ENCODE data around the gene RFX8. TPM values are rescaled to one million over a fixed set of nuclear protein-coding genes. Genes with fewer than 3 reads are reported as not detected.

RFX8 gene
- total and polyA plus RNA-seq, 5 experiments from 2014 or later: not detected

DNA sequence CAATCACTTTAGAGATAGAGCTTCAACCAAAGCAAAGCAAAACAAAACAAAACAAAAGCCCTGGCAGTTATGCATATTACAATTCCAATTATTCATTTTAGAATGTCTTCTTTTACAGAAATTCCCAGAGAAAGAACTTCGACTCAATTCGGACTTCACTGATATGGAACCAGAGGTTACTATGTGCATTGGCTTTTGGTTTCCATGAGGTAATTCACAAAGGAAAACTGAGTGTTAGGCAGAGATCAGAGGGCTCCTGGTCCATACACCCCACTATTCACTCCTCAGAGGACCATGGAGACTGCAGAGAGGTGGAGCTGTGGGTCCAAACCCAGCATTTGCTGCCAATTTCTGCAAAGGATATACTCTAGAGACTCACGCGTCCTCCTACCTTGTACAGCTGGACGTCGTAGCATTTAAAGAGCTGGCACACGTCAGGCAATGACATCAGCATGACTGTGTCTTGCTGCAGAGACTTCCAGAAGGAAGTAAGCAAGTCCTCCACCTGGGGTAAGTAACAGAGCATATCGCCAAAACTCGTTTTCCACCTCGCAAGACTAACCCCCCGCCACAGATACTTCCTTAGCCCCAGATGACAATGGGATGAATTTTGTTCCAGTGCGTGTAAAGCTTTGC is 56.3 kb downstream of the RFX8 start:
- H3K27ac Mint-ChIP-seq: no peak overlapping the region
- no peak for DNase-seq
- peaks cover 0 to 6% (median 0%) of the 10 kb centered on the region in 9 donors for H3K9me3 Mint-ChIP-seq
- no peak overlapping the region for H3K4me3 Mint-ChIP-seq
- H3K27me3 Mint-ChIP-seq: peaks cover 0 to 4% (median 0%) of the 10 kb centered on the region in 5 donors
- no peaks in the 10 kb centered on the region for H3K36me3 Mint-ChIP-seq
- ATAC-seq: no peak
- POLR2A ChIA-PET: interaction anchor here (0.9 to 1.4 kb wide), 7 partner anchors 279 to 455 kb away, joined by 3 to 6 read pairs (median 3); partner anchors contain the start of gene MAP4K4
- peaks cover 0 to 1% (median 0%) of the 10 kb centered on the region in 4 donors for H3K4me1 Mint-ChIP-seq

GRCh38 chr2:101416609-101417008 is 58.3 kb downstream of the RFX8 start:
- H3K27ac Mint-ChIP-seq: peak overlapping the region in 1 of 10 donors; percentile 57
- POLR2A ChIA-PET: no interaction called here

DNA sequence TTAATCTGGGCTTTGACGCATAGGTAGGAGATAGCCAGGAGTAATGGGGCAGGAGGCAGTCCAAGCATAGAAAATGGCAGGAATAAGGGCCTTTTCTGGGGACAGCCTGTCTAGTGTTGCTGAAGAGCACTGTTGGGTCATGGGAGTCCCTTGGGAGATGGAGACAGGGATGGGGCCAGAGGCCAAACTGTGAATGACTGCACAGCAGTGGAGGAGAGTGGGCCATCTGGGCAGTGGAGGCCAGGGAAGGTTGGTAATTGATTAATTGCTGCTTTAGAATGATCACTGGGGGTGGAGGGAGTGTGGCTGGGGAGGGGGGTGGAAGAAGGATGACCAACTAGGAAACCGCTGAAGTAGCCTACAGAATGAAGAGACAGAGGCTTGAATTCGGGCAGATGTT is 59.0 kb downstream of the RFX8 start:
- ATAC-seq: no peak
- Mint-ChIP-seq H3K27me3 (peaks cover 0 to 4% (median 0%) of the 10 kb centered on the region in 5 donors), H3K4me1 (peaks cover 0 to 1% (median 0%) of the 10 kb centered on the region in 4 donors), H3K36me3 (no peaks in the 10 kb centered on the region), H3K9me3 (peaks cover 0 to 4% (median 0%) of the 10 kb centered on the region in 9 donors), H3K4me3 (no peak overlapping the region), H3K27ac (peak overlapping the region in 2 of 10 donors; percentile 29 to 31)
- DNase-seq: no peak
- POLR2A ChIA-PET: no interaction called here

More at GRCh38 chr2:101416609-101417008, 58.3 kb downstream of the RFX8 start:
- no peak for DNase-seq
- Mint-ChIP-seq H3K9me3 (peaks cover 0 to 4% (median 0%) of the 10 kb centered on the region in 9 donors), H3K4me1 (peaks cover 0 to 1% (median 0%) of the 10 kb centered on the region in 4 donors), H3K36me3 (no peaks in the 10 kb centered on the region), H3K4me3 (no peak overlapping the region), H3K27me3 (peaks cover 0 to 4% (median 0%) of the 10 kb centered on the region in 5 donors)
- no peak for ATAC-seq

GRCh38 chr2:101415220-101415619 is 59.7 kb downstream of the RFX8 start:
- no peak overlapping the region for H3K27ac Mint-ChIP-seq
- H3K4me1 Mint-ChIP-seq: peaks cover 0 to 1% (median 0%) of the 10 kb centered on the region in 4 donors
- ATAC-seq: no peak
- H3K36me3 Mint-ChIP-seq: no peaks in the 10 kb centered on the region
- H3K4me3 Mint-ChIP-seq: peak overlapping the region in 1 of 10 donors; percentile 4
- H3K27me3 Mint-ChIP-seq: peaks cover 0 to 4% (median 0%) of the 10 kb centered on the region in 5 donors
- peaks cover 0 to 4% (median 0%) of the 10 kb centered on the region in 9 donors for H3K9me3 Mint-ChIP-seq
- POLR2A ChIA-PET: no interaction called here
- DNase-seq: no peak

DNA sequence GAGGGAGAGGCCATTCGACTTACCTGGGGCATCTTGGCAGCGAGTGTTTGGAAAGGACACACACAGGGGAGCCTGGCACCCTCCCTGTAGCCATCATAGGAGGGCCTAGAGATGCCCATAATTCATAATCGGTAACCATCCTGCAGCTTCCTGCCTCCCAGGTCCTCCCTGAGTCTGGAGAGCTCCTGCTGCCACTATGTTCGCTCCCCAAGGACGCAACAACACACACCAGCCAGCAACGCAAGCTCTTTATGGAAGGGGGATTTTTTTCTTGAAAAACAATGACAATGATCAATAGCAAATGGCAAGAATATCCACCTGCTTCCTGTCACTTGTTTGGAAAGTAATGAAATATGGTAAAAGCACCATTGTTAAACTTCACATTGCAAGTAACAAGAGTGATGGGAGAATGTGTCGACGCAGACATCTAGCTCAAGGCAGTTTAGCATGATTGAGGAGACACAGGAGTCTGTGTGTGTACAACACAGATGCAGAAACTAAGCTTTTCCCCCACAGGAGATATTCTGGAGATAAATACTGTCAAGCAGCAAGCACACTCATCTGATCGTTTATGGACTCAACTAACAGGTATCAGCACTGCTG is 62.7 kb downstream of the RFX8 start:
- H3K9me3 Mint-ChIP-seq: peaks cover 0 to 4% (median 0%) of the 10 kb centered on the region in 9 donors
- no peak for ATAC-seq

DNA sequence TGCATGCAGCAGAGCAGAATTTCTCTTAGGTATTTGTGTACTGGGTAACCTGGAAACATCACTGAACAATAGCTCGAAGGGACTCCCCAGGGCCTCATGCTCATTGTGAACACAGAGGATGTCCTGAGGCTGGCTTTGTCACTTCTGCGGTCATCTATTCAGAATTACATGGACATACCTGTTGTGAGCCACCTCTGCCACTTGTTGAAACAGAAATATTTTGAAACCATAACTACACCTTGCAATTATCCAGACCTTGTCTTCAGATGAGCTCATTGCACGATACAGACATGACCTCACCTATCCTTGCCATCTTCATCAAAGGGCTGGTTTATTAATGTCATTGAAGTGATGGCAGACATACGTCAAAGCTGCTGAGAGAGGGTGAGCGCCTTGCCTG is 64.2 kb downstream of the RFX8 start:
- Mint-ChIP-seq H3K4me3 (no peak overlapping the region), H3K27ac (no peak overlapping the region), H3K4me1 (peaks cover 0 to 3% (median 0%) of the 10 kb centered on the region in 4 donors), H3K36me3 (no peaks in the 10 kb centered on the region), H3K9me3 (peaks cover 0 to 4% (median 0%) of the 10 kb centered on the region in 9 donors), H3K27me3 (peaks cover 0 to 2% (median 2%) of the 10 kb centered on the region in 5 donors)
- DNase-seq (no peak), ATAC-seq (no peak)
- POLR2A ChIA-PET: no interaction called here

More for the DNA sequence above, 62.7 kb downstream of the RFX8 start:
- Mint-ChIP-seq H3K27me3 (peaks cover 0 to 4% (median 2%) of the 10 kb centered on the region in 5 donors), H3K4me1 (no peaks in the 10 kb centered on the region), H3K27ac (no peak overlapping the region), H3K4me3 (no peak overlapping the region), H3K36me3 (no peaks in the 10 kb centered on the region)
- DNase-seq: no peak
- POLR2A ChIA-PET: no interaction called here

DNA sequence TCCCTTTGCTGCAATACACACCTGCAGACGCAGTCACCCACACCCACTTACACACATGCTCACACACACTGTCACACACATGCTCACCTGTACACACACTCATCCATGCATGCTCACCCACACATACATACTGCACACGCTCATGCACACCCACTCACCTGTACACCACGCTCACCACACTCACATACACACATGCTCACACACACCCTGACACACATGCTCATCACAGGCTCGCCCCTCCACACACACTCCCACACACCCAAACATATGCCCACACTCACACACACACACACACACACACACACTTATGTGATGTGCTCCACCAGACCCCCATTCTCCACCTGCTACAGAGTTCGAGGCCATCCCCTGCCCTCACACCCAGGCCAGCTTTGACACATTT is 64.8 kb downstream of the RFX8 start:
- no peaks in the 10 kb centered on the region for H3K36me3 Mint-ChIP-seq
- POLR2A ChIA-PET: no interaction called here
- H3K4me3 Mint-ChIP-seq: no peak overlapping the region
- peaks cover 0 to 10% (median 0%) of the 10 kb centered on the region in 4 donors for H3K4me1 Mint-ChIP-seq
- ATAC-seq: no peak
- H3K27ac Mint-ChIP-seq: no peak overlapping the region
- H3K9me3 Mint-ChIP-seq: peaks cover 0 to 2% (median 0%) of the 10 kb centered on the region in 9 donors
- no peak for DNase-seq
- H3K27me3 Mint-ChIP-seq: peaks cover 0 to 2% (median 0%) of the 10 kb centered on the region in 5 donors

- H3K4me3 Mint-ChIP-seq: no peak overlapping the region
- no peaks in the 10 kb centered on the region for H3K36me3 Mint-ChIP-seq
- ATAC-seq: no peak
- H3K27me3 Mint-ChIP-seq: peaks cover 0 to 2% (median 0%) of the 10 kb centered on the region in 5 donors
- no peak overlapping the region for H3K27ac Mint-ChIP-seq
- no peaks in the 10 kb centered on the region for H3K9me3 Mint-ChIP-seq
- no peak for DNase-seq
- POLR2A ChIA-PET: no interaction called here
- H3K4me1 Mint-ChIP-seq: peaks cover 0 to 12% (median 0%) of the 10 kb centered on the region in 4 donors
These were observed 65.2 kb downstream of the RFX8 start for GRCh38 chr2:101409699-101410098.

- no peak overlapping the region for H3K27ac Mint-ChIP-seq
These were observed 66.0 kb downstream of the RFX8 start for GRCh38 chr2:101408925-101409324.

DNA sequence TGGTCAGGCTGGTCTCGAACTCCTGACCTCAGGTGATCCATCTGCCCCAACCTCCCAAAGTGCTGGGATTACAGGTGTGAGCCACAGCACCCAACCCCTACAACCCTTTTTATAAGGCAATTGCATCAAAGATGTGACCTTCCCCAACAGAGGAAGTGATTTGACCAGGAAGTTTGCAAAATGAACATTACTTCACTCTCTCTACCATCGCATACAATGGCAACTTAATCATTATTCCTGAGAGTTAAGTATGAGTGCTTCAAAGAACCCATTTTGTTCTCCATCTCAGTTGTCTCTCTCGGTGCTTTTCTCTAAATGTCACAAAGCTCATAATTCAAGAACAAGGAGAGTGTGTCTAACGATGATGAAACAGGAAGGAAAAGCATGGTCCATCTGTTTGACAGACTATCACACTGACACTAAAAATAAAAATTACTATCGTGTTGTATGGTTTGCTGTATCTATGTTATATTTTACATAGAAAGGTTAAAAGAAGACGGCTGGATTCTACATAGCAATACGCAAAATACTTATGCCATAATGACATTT is 69.5 kb downstream of the RFX8 start:
- Mint-ChIP-seq H3K27me3 (peaks cover 2 to 30% (median 8%) of the 10 kb centered on the region in 5 donors), H3K27ac (no peak overlapping the region), H3K4me1 (peaks cover 0 to 41% (median 0%) of the 10 kb centered on the region in 4 donors), H3K36me3 (no peaks in the 10 kb centered on the region), H3K9me3 (no peaks in the 10 kb centered on the region), H3K4me3 (peak overlapping the region in 1 of 10 donors; percentile 11)
- ATAC-seq (no peak), DNase-seq (no peak)
- POLR2A ChIA-PET: interaction anchor here (0.7 kb wide), 1 partner anchor 9 kb away, joined by 3 read pairs; no protein-coding TSS in a partner anchor

More at GRCh38 chr2:101408925-101409324, 66.0 kb downstream of the RFX8 start:
- no peak for DNase-seq
- ATAC-seq: no peak
- Mint-ChIP-seq H3K36me3 (no peaks in the 10 kb centered on the region), H3K4me3 (no peak overlapping the region), H3K27me3 (peaks cover 0 to 2% (median 0%) of the 10 kb centered on the region in 5 donors), H3K9me3 (no peaks in the 10 kb centered on the region), H3K4me1 (peaks cover 0 to 14% (median 0%) of the 10 kb centered on the region in 4 donors)
- POLR2A ChIA-PET: no interaction called here

DNA sequence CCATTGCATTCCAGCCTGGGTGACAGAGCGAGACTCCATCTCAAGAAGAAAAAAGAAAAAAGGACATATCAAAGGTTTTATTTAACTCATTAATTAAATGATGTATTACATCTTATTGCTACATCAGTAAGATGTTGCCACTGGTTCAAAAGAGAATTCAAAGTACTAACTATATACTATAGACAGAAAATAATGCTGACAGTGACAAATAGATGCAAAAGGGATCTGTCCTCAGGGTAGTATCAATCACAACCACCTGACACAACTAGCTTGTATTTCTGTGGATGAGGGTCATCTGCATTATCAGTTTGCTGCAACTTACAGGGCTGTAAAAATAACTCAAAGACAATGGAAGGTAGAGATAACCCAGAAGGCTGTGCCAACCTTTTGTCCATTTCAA is 71.2 kb downstream of the RFX8 start:
- H3K4me1 Mint-ChIP-seq: peaks cover 0 to 50% (median 0%) of the 10 kb centered on the region in 4 donors
- H3K27ac Mint-ChIP-seq: no peak overlapping the region
- POLR2A ChIA-PET: no interaction called here
- H3K36me3 Mint-ChIP-seq: no peaks in the 10 kb centered on the region
- no peak for DNase-seq
- no peak overlapping the region for H3K4me3 Mint-ChIP-seq
- no peak for ATAC-seq
- peaks cover 6 to 46% (median 15%) of the 10 kb centered on the region in 5 donors for H3K27me3 Mint-ChIP-seq
- H3K9me3 Mint-ChIP-seq: no peaks in the 10 kb centered on the region

DNA sequence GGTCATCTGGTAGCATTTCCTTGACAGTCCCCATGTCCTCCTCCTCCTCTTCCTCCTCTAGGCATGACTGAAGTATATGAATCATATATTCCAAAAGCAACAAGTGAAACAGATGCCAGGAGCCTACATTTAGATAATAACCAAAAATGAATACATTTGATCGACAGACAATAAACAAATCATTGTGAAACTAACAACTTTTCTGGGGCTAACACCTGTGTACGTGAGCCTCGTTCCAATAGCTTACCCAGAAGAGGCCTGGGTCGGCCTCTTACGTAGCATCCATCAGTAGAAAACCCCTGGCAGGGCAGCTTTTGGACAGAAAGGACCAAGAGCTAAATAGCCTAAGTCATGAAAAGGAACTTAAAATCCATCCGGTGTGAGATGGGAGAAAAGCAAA is 72.3 kb downstream of the RFX8 start:
- no peaks in the 10 kb centered on the region for H3K36me3 Mint-ChIP-seq
- no peak overlapping the region for H3K27ac Mint-ChIP-seq

GRCh38 chr2:101401906-101402305 is 73.0 kb downstream of the RFX8 start:
- no peak overlapping the region for H3K27ac Mint-ChIP-seq

More for the DNA sequence above, 72.3 kb downstream of the RFX8 start:
- POLR2A ChIA-PET: no interaction called here
- DNase-seq: no peak
- ATAC-seq: no peak
- no peaks in the 10 kb centered on the region for H3K9me3 Mint-ChIP-seq
- no peak overlapping the region for H3K4me3 Mint-ChIP-seq
- peaks cover 6 to 52% (median 15%) of the 10 kb centered on the region in 5 donors for H3K27me3 Mint-ChIP-seq
- H3K4me1 Mint-ChIP-seq: peaks cover 0 to 50% (median 0%) of the 10 kb centered on the region in 4 donors

More at GRCh38 chr2:101401906-101402305, 73.0 kb downstream of the RFX8 start:
- Mint-ChIP-seq H3K27me3 (peaks cover 7 to 58% (median 19%) of the 10 kb centered on the region in 5 donors), H3K4me1 (peaks cover 0 to 50% (median 0%) of the 10 kb centered on the region in 4 donors), H3K36me3 (no peaks in the 10 kb centered on the region), H3K9me3 (no peaks in the 10 kb centered on the region), H3K4me3 (no peak overlapping the region)
- DNase-seq: no peak
- POLR2A ChIA-PET: no interaction called here
- no peak for ATAC-seq
